ENCODE measurements around the gene OSMR. TPM values are rescaled to one million over a fixed set of nuclear protein-coding genes. Genes with fewer than 3 reads are reported as not detected.

OSMR gene
- total and polyA plus RNA-seq, 2 of the 13 experiments (the other 11 are each of a cell fraction or from before 2014, with no cell fraction given) = 21.3 to 86.5 TPM

DNA sequence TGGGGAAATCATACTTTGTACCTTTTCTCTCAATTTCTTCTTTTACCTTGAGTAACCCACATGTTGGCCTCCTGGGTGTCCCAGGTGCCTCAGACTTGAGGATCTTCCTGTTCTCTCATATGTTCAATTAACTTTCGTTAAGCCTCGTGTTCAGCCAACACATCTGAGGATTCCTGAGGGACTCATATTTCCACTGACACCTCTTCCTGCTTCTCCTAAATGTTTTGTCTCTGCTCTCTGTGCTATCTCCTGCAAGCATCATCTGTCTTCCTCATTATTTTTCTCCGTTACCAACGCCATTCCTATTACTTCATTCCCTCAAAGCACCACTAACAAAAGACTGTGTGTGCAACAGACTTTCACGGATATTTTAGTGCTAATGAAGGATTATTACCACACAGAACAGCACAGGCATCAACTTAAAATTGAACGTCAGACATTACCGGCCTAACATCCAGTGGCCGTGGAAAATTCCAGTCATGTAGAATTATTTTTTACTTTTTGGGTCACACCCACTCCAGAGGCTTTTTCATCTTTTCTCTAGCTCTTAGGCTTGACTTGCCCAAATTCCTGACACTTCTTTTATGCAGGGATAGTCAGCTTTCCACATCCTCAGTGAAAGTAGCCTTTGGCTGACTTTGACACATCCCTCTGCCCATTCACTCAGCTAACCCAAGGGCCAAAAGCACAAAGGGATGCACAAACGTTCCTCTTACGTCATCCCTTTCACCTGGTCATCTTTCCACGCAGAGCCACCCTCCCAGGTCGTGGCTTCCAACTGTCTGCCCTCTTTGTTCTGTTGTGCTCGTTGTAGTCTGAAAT lies 46.0 kb upstream of the OSMR start:
- H3K9ac ChIP-seq (ENCODE audit: insufficient read depth, low read depth, low read length) = no peak overlapping the region
- H3K4me2 ChIP-seq (ENCODE audit: low read depth, low read length) = no peak overlapping the region
- no peak overlapping the region for H2AFZ ChIP-seq (ENCODE audit: low read length)
- no peak for FAIRE-seq
- ChIA-PET CTCF (ENCODE audit: low intra/inter-chr PET ratio, low total read pairs) (no interaction called here), POLR2A (no interaction called here)
- H4K20me1 ChIP-seq (ENCODE audit: insufficient read depth, low read length) = no peaks in the 10 kb centered on the region
- peaks cover 0 to 8% of the 10 kb centered on the region in 2 experiments; a peak in 3 of 5 replicates for H3K27me3 ChIP-seq (ENCODE audit: control insufficient read depth in 1 of 2, insufficient read depth in 2 of 2, low read length in 2 of 2)
- no peak overlapping the region for H3K4me3 ChIP-seq (replicated peaks in 1 of 3; ENCODE audit: insufficient read depth in 1 of 3, low read depth in 2 of 3, low read length in 3 of 3)
- DNase-seq (ENCODE audit: low spot score) = no peak
- no peak overlapping the region for H3K27ac ChIP-seq (ENCODE audit: extremely low read length, insufficient read depth, low read length)
- intact Hi-C loops (cut with micrococcal nuclease; ENCODE audit: unreplicated experiment) = no loop called here
- BruUV-seq (replicated peaks) = no TSS peak
- no peak for ATAC-seq
- no peaks in the 10 kb centered on the region for H3K36me3 ChIP-seq (replicated peaks in 1 of 2; ENCODE audit: control insufficient read depth in 1 of 2, insufficient read depth in 2 of 2, low read length in 2 of 2)
- no peaks in the 10 kb centered on the region for H3K79me2 ChIP-seq (ENCODE audit: insufficient read depth, low read length)
- 31% methylated on average over 13 of the region's 13 CpGs for WGBS (ENCODE audit: low lambda C conversion rate)
- no peak for TF ChIP-seq FOXO4 (CRISPR knock-in tag; conservative IDR thresholded peaks at IDR 0.05)
- TF ChIP-seq CREB1 (IDR thresholded peaks at IDR 0.05) = peak; percentile 69
- TF ChIP-seq CREB1 (CRISPR knock-in tag; IDR thresholded peaks at IDR 0.05) = no peak
- TF ChIP-seq ATF7 (IDR thresholded peaks at IDR 0.05) = peak; percentile 85
- TF ChIP-seq ATF7 (CRISPR knock-in tag; IDR thresholded peaks at IDR 0.05) = no peak
- no peaks in the 10 kb centered on the region for H3K9me3 ChIP-seq (ENCODE audit: low read length)
- no peaks in the 10 kb centered on the region for H3K4me1 ChIP-seq (ENCODE audit: insufficient read depth, low read length)
- in situ Hi-C loops (cut with HindIII; ENCODE audit: extremely low pct_ligation_motif_present, low pct_unique_long_range_greater_than_20kb) = no loop called here

GRCh38 chr5:38800515-38800914 lies 45.3 kb upstream of the OSMR start:
- H3K4me3 ChIP-seq (replicated peaks in 1 of 3; ENCODE audit: insufficient read depth in 1 of 3, low read depth in 2 of 3, low read length in 3 of 3) = no peak overlapping the region
- H3K79me2 ChIP-seq (ENCODE audit: insufficient read depth, low read length) = no peaks in the 10 kb centered on the region
- no peak for FAIRE-seq
- H4K20me1 ChIP-seq (ENCODE audit: insufficient read depth, low read length) = no peaks in the 10 kb centered on the region
- no peak overlapping the region for H2AFZ ChIP-seq (ENCODE audit: low read length)
- in situ Hi-C loops (cut with HindIII; ENCODE audit: extremely low pct_ligation_motif_present, low pct_unique_long_range_greater_than_20kb) (no loop called here), intact Hi-C loops (cut with micrococcal nuclease; ENCODE audit: unreplicated experiment) (no loop called here)
- no peak for DNase-seq (ENCODE audit: low spot score)
- H3K4me1 ChIP-seq (ENCODE audit: insufficient read depth, low read length) = no peaks in the 10 kb centered on the region
- no peak overlapping the region for H3K27ac ChIP-seq (ENCODE audit: extremely low read length, insufficient read depth, low read length)
- ChIA-PET CTCF (ENCODE audit: low intra/inter-chr PET ratio, low total read pairs) (no interaction called here), POLR2A (no interaction called here)
- H3K4me2 ChIP-seq (ENCODE audit: low read depth, low read length) = no peak overlapping the region
- H3K36me3 ChIP-seq (replicated peaks in 1 of 2; ENCODE audit: control insufficient read depth in 1 of 2, insufficient read depth in 2 of 2, low read length in 2 of 2) = no peaks in the 10 kb centered on the region
- BruUV-seq (replicated peaks) = no TSS peak
- 13% methylated on average over 3 of the region's 3 CpGs for WGBS (ENCODE audit: low lambda C conversion rate)
- H3K9me3 ChIP-seq (ENCODE audit: low read length) = no peaks in the 10 kb centered on the region
- no peak overlapping the region for H3K9ac ChIP-seq (ENCODE audit: insufficient read depth, low read depth, low read length)
- no peak for ATAC-seq
- H3K27me3 ChIP-seq (ENCODE audit: control insufficient read depth in 1 of 2, insufficient read depth in 2 of 2, low read length in 2 of 2) = peaks cover 0 to 8% of the 10 kb centered on the region in 2 experiments; a peak in 3 of 5 replicates
- TF ChIP-seq KMT2A (CRISPR knock-in tag; IDR thresholded peaks at IDR 0.05) (no peak), RFXAP (CRISPR knock-in tag; IDR thresholded peaks at IDR 0.05; ENCODE audit: borderline replicate concordance) (no peak), ZNF124 (CRISPR knock-in tag; IDR thresholded peaks at IDR 0.05) (no peak), CHD2 (IDR thresholded peaks at IDR 0.05; ENCODE audit: low read depth, low read length) (no peak), SPEN (CRISPR knock-in tag; IDR thresholded peaks at IDR 0.05; ENCODE audit: low read depth) (no peak), MYC (CRISPR knock-in tag; IDR thresholded peaks at IDR 0.05; ENCODE audit: borderline replicate concordance) (no peak), MED1 (CRISPR knock-in tag; IDR thresholded peaks at IDR 0.05) (no peak), ZNF282 (IDR thresholded peaks at IDR 0.05; ENCODE audit: partially characterized antibody) (no peak), SMC3 (IDR thresholded peaks at IDR 0.05; ENCODE audit: low read length) (no peak), NFE2L1 (CRISPR knock-in tag; IDR thresholded peaks at IDR 0.05; ENCODE audit: borderline replicate concordance) (no peak), PAX8 (CRISPR knock-in tag; IDR thresholded peaks at IDR 0.05; ENCODE audit: borderline replicate concordance) (no peak)
- TF ChIP-seq, protein P1, sequence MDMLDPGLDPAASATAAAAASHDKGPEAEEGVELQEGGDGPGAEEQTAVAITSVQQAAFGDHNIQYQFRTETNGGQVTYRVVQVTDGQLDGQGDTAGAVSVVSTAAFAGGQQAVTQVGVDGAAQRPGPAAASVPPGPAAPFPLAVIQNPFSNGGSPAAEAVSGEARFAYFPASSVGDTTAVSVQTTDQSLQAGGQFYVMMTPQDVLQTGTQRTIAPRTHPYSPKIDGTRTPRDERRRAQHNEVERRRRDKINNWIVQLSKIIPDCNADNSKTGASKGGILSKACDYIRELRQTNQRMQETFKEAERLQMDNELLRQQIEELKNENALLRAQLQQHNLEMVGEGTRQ (IDR thresholded peaks at IDR 0.05; ENCODE audit: low read depth, low read length) = no peak
- TF ChIP-seq, protein P1 (CRISPR knock-in tag; IDR thresholded peaks at IDR 0.05; ENCODE audit: borderline replicate concordance) = no peak
